Mesenchymal stem cell (in vitro differentiated cells and primary cell): ENCODE results near the gene PDGFD.

Experiments
- DNase-seq: peaks from one replicate; pipeline ENCODE4 v3.0.0-alpha.2; 2013
- H2AFZ ChIP-seq: one replicate; pipeline ENCODE4 v1.6.1; 2013; ENCODE audit warnings: low read depth, mild to moderate bottlenecking, control low read depth, inconsistent platforms, low read length, moderate library complexity
- H2AK5ac ChIP-seq: 2 replicates; pipeline ENCODE4 v1.6.1; 2013; ENCODE audit warnings: low read length, moderate library complexity, mild to moderate bottlenecking, inconsistent platforms; ENCODE audit not compliant: severe bottlenecking
- H2BK120ac ChIP-seq: one replicate; pipeline ENCODE4 v1.6.1; 2013; ENCODE audit warnings: low read depth, mild to moderate bottlenecking, inconsistent platforms, low read length, moderate library complexity
- H2BK12ac ChIP-seq, 2 experiments: one replicate each; pipeline ENCODE4 v1.6.1; 2013; ENCODE audit warnings: inconsistent platforms in 2 of 2, low read length in 2 of 2, mild to moderate bottlenecking in 2 of 2, moderate library complexity in 2 of 2, control low read depth in 1 of 2
- H2BK15ac ChIP-seq: one replicate; pipeline ENCODE4 v1.6.1; 2013; ENCODE audit warnings: mild to moderate bottlenecking, low read depth, inconsistent platforms; ENCODE audit not compliant: poor library complexity, severe bottlenecking
- H2BK5ac ChIP-seq: 2 replicates; pipeline ENCODE4 v1.6.1; 2013; ENCODE audit warnings: low read depth, mild to moderate bottlenecking, low read length, control low read depth, inconsistent platforms; ENCODE audit not compliant: poor library complexity, severe bottlenecking
- H3K14ac ChIP-seq, 2 experiments: one replicate each; pipeline ENCODE4 v1.6.1; 2013; ENCODE audit warnings: inconsistent platforms in 2 of 2, low read length in 2 of 2, control low read depth in 1 of 2, mild to moderate bottlenecking in 1 of 2, moderate library complexity in 1 of 2
- H3K18ac ChIP-seq, 2 experiments: one replicate each; pipeline ENCODE4 v1.6.1; 2013; ENCODE audit warnings: inconsistent platforms in 2 of 2, low read length in 2 of 2, control low read depth in 1 of 2, low read depth in 1 of 2, mild to moderate bottlenecking in 1 of 2
- H3K23ac ChIP-seq, 2 experiments: one replicate each; pipeline ENCODE4 v1.6.1; 2013; ENCODE audit warnings: inconsistent platforms in 2 of 2, low read length in 2 of 2, mild to moderate bottlenecking in 2 of 2, moderate library complexity in 2 of 2, control low read depth in 1 of 2
- H3K27ac ChIP-seq: 2 replicates; pipeline ENCODE4 v1.5.1; 2013; ENCODE audit warnings: mild to moderate bottlenecking, moderate library complexity, low read length, control low read depth, inconsistent platforms; ENCODE audit not compliant: poor library complexity, severe bottlenecking
- H3K27me3 ChIP-seq, 2 experiments: 2 replicates each; pipeline versions ENCODE4 v1.6.1 to v1.7.0; 2013; ENCODE audit warnings: low read length in 2 of 2, mild to moderate bottlenecking in 2 of 2, moderate library complexity in 2 of 2, control low read depth in 1 of 2, inconsistent platforms in 1 of 2; ENCODE audit not compliant: control insufficient read depth in 1 of 2, insufficient read depth in 1 of 2
- H3K36me3 ChIP-seq, 2 experiments: 2 replicates each; pipeline versions ENCODE4 v1.6.1 to v1.7.0; 2013; ENCODE audit warnings: low read length in 2 of 2, control low read depth in 1 of 2, inconsistent platforms in 1 of 2, low read depth in 1 of 2, mild to moderate bottlenecking in 1 of 2; ENCODE audit not compliant: insufficient read depth in 2 of 2, control insufficient read depth in 1 of 2
- H3K4ac ChIP-seq, 2 experiments: one replicate each; pipeline ENCODE4 v1.6.1; 2013; ENCODE audit warnings: inconsistent platforms in 2 of 2, low read length in 2 of 2, mild to moderate bottlenecking in 2 of 2, moderate library complexity in 2 of 2, control low read depth in 1 of 2, low read depth in 1 of 2
- H3K4me1 ChIP-seq: 2 replicates; pipeline ENCODE4 v1.6.1; 2013; ENCODE audit warnings: low read depth, low read length, control low read depth; ENCODE audit not compliant: control insufficient read depth, insufficient read depth
- H3K4me2 ChIP-seq: 2 replicates; pipeline ENCODE4 v1.6.1; 2013; ENCODE audit warnings: low read length, mild to moderate bottlenecking, inconsistent platforms; ENCODE audit not compliant: poor library complexity, severe bottlenecking
- H3K4me3 ChIP-seq, 2 experiments: 2 replicates each; pipeline versions ENCODE4 v1.5.1 to v1.7.0; 2013; ENCODE audit warnings: low read length in 2 of 2, mild to moderate bottlenecking in 2 of 2, control low read depth in 1 of 2, low read depth in 1 of 2; ENCODE audit not compliant: insufficient read depth in 1 of 2
- H3K79me1 ChIP-seq: replicated peaks from 2 replicates; pipeline ENCODE4 v1.6.1; 2013; ENCODE audit warnings: mild to moderate bottlenecking, control low read depth, low read length, inconsistent platforms; ENCODE audit not compliant: poor library complexity, severe bottlenecking
- H3K9ac ChIP-seq: 2 replicates; pipeline ENCODE4 v1.7.0; 2013; ENCODE audit warnings: mild to moderate bottlenecking, low read length, moderate library complexity
- H3K9me3 ChIP-seq: 2 replicates; pipeline ENCODE4 v1.7.0; 2013; ENCODE audit warnings: mild to moderate bottlenecking, low read length; ENCODE audit not compliant: control insufficient read depth
- H4K8ac ChIP-seq: one replicate; pipeline ENCODE4 v1.6.1; 2013; ENCODE audit warnings: inconsistent platforms, mild to moderate bottlenecking, low read length, moderate library complexity
- H4K91ac ChIP-seq: one replicate; pipeline ENCODE4 v1.6.1; 2013; ENCODE audit warnings: mild to moderate bottlenecking, low read length, inconsistent platforms
- WGBS: methylation state at CpG from one replicate; pipeline ENCODE4 v1.1.7; 2013; ENCODE audit warnings: mixed read lengths; 5-methylcytosine and 5-hydroxymethylcytosine counted together

PDGFD gene

DNA sequence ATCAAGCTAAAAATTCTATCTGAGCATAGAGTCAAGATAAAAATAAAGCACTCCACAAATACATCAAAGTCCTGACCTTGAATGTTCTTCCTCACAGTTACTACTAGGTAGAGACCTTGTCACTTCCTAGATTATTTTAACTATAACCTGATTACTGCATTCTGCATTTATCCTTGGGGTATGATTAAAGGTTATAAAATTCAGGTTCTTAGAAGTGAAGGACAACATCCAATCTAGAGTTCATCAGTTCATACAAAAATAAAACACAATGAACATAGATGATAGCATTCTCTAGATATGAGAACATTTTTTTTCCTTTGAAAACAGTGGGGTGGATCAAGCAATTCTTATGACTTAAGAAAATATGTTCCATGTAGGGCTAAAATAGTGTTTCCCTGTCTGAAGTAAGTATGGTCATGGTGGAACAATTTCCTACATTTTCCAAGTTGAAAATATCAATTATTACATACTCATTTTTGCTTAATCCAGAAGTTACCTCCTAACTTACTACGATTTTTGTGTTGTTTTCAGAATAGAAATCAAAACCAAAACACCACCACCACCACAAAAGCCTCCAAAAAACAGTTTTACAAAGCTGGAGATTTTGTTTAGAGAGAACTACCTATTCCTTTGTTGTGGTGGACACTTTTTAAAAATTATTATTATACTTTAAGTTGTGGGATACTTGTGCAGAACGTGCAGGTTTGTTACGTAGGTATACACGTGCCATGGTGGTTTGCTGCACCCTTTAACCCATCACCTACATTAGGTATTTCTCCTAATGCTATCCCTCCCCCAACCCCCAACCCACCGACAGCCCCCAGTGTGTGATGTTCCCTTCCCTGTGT, 239.6 kb downstream of the PDGFD start:
- no peak overlapping the region for H3K9ac ChIP-seq
- H2BK15ac ChIP-seq: no peak overlapping the region
- H3K79me1 ChIP-seq: no peaks in the 10 kb centered on the region
- no peak overlapping the region for H3K4me2 ChIP-seq
- H3K4me3 ChIP-seq: no peak overlapping the region
- H3K18ac ChIP-seq: no peak overlapping the region
- H2BK120ac ChIP-seq: no peak overlapping the region
- H4K91ac ChIP-seq: no peak overlapping the region
- no peaks in the 10 kb centered on the region for H3K36me3 ChIP-seq
- 100% methylated on average over 1 of the region's 5 CpGs for WGBS
- H3K27me3 ChIP-seq: no peaks in the 10 kb centered on the region
- H2AK5ac ChIP-seq: no peak overlapping the region
- no peak overlapping the region for H2BK5ac ChIP-seq
- no peak overlapping the region for H2BK12ac ChIP-seq
- no peak overlapping the region for H4K8ac ChIP-seq
- peaks cover 1% of the 10 kb centered on the region for H3K4me1 ChIP-seq
- no peak for DNase-seq
- no peak overlapping the region for H3K4ac ChIP-seq
- no peak overlapping the region for H2AFZ ChIP-seq
- no peak overlapping the region for H3K14ac ChIP-seq
- no peak overlapping the region for H3K23ac ChIP-seq
- no peak overlapping the region for H3K27ac ChIP-seq
- H3K9me3 ChIP-seq: no peaks in the 10 kb centered on the region

- Histone ChIP-seq H2BK15ac (no peak overlapping the region), H3K4me2 (no peak overlapping the region), H3K36me3 (no peaks in the 10 kb centered on the region), H2AFZ (no peak overlapping the region), H3K14ac (no peak overlapping the region), H3K18ac (no peak overlapping the region), H3K4ac (no peak overlapping the region), H2AK5ac (no peak overlapping the region), H3K79me1 (no peaks in the 10 kb centered on the region), H4K8ac (no peak overlapping the region), H3K9ac (no peak overlapping the region), H3K27ac (no peak overlapping the region), H2BK5ac (no peak overlapping the region), H3K23ac (no peak overlapping the region), H3K9me3 (no peaks in the 10 kb centered on the region), H3K4me3 (no peak overlapping the region), H2BK120ac (no peak overlapping the region), H2BK12ac (no peak overlapping the region), H3K4me1 (peaks cover 1% of the 10 kb centered on the region), H4K91ac (no peak overlapping the region), H3K27me3 (no peaks in the 10 kb centered on the region)
- no peak for DNase-seq
Measured at GRCh38 chr11:103923451-103923931, 240.5 kb downstream of the PDGFD start.

- H2BK120ac ChIP-seq: no peak overlapping the region
Measured at GRCh38 chr11:103920933-103921332, 243.0 kb downstream of the PDGFD start.

GRCh38 chr11:103920449-103920848, 243.5 kb downstream of the PDGFD start:
- Histone ChIP-seq H2BK12ac (no peak overlapping the region), H3K4me3 (no peak overlapping the region), H2BK5ac (no peak overlapping the region), H2AK5ac (no peak overlapping the region), H2BK15ac (no peak overlapping the region), H3K14ac (no peak overlapping the region), H3K36me3 (no peaks in the 10 kb centered on the region), H2AFZ (no peak overlapping the region), H3K4me2 (no peak overlapping the region), H3K27me3 (no peaks in the 10 kb centered on the region), H4K91ac (no peak overlapping the region), H3K18ac (no peak overlapping the region), H4K8ac (no peak overlapping the region), H3K9me3 (no peaks in the 10 kb centered on the region), H3K27ac (no peak overlapping the region), H3K9ac (no peak overlapping the region), H3K4me1 (peaks cover 1% of the 10 kb centered on the region), H3K79me1 (no peaks in the 10 kb centered on the region), H3K23ac (no peak overlapping the region), H2BK120ac (no peak overlapping the region), H3K4ac (no peak overlapping the region)
- WGBS: 72% methylated on average over 1 of the region's 1 CpG
- peak; percentile 35 for DNase-seq

More at GRCh38 chr11:103920933-103921332, 243.0 kb downstream of the PDGFD start:
- Histone ChIP-seq H2BK5ac (no peak overlapping the region), H2BK12ac (no peak overlapping the region), H3K4me1 (peaks cover 1% of the 10 kb centered on the region), H2BK15ac (no peak overlapping the region), H3K27ac (no peak overlapping the region), H2AFZ (no peak overlapping the region), H3K9me3 (no peaks in the 10 kb centered on the region), H3K4ac (no peak overlapping the region), H3K18ac (no peak overlapping the region), H3K79me1 (no peaks in the 10 kb centered on the region), H4K8ac (no peak overlapping the region), H3K23ac (no peak overlapping the region), H3K14ac (no peak overlapping the region), H3K36me3 (no peaks in the 10 kb centered on the region), H4K91ac (no peak overlapping the region), H3K4me2 (no peak overlapping the region), H2AK5ac (no peak overlapping the region), H3K4me3 (no peak overlapping the region), H3K27me3 (no peaks in the 10 kb centered on the region), H3K9ac (no peak overlapping the region)
- DNase-seq: no peak
